Kidney capillary endothelial cell (primary cell): ENCODE data around the gene ZNF618.

ENCODE experiments used
- DNase-seq: peaks from one replicate; pipeline ENCODE4 v3.0.0-alpha.2; 2018; ENCODE audit warnings: low spot score

Gene ZNF618

DNA sequence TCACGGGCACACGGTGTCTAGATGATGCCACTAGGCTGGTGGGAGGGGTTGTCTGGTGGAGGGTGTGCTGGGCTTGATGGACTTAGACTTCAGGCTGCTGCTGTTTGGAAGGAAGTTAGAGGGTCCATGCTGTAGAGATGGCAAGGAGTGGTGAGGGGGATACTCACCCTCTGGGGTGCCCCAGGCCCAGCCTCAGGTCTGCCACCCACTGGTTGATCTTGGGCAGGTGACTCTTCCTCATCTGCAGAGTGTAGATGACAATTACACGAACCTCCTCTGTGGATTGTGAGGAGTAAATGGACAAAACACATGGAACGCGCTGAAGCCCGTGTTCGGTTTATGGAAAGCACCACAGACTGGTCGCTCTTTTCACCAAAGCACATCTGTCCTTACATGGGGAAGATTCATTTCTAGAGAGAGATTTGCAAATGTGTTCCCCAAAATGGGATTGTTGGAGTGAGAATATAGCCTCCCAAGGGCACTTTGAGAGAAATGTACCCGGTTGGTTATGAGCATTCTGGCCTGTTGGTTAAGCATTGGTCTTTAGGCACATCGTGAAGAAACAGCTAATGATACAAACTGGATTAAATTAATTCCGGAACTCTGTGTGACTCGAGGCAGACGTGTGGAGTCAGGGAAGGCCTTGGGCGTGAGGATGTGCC, 58.2 kb downstream of the ZNF618 start:
- DNase-seq, result no peak

DNA sequence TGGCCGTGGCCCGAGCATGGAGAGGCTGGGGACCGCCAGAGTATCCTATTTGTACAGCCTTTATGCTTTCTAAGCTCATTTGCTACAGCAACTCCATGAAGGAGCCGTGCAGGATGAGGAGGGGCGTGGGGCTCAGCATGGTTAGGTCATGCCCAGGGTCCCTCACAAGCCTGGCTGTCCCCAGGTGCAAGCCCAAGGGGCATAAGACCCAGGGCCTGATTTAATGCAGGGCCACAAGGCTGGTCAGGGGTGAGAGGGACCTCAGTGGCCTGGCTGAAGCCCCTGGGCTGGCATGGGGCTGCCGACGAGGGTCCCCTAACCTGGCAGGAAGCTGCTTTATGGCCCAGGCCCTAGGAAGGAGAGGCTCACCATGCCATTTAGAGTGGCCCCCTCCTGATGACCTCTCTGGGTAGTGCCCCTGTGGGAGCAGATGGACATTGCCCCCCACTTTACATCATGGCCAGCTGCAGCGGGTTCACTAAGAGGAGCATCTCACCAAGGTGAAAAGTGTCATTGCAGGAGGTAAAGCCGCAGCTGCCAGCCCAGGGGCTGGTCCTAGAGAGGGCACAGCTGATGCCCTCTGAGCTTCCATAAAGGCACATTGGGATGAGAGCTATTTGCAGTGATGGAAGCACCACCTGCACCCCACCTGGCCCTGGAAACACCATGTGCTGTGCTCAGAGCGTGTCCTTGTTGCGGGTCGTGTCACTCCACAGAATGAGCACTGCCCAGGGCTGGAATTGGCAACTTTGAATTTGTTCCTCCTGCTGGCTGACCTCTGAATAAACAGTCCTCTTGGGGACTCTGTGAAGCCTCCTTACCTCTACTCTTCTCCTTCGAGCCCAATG, 58.9 kb downstream of the ZNF618 start:
- DNase-seq, result no peak

- no peak for DNase-seq
These were observed 59.7 kb downstream of the ZNF618 start for GRCh38 chr9:113935677-113936380.

- DNase-seq, result no peak
These were observed 64.0 kb downstream of the ZNF618 start for GRCh38 chr9:113940077-113940476.

GRCh38 chr9:113941056-113941455, 64.9 kb downstream of the ZNF618 start:
- no peak for DNase-seq

DNA sequence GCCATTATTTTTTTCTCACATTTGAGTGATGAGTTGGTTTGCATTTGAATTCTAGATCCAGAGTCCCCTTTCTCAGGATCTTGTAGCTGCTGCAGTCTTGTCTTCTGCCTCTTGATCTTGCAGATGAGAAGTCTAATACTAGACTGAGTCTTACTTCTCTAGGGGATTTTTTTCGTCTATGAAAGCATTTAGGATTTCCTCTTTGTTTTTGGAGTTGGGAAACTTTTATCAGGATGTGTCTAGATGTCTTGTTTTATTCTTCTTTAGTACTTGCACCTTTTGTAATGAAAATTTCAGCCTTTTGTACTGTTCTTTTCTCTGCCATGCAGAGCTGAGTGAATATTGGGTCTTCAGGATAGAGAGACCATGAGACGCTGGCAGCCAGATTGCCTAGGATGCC, 65.4 kb downstream of the ZNF618 start:
- no peak for DNase-seq

DNA sequence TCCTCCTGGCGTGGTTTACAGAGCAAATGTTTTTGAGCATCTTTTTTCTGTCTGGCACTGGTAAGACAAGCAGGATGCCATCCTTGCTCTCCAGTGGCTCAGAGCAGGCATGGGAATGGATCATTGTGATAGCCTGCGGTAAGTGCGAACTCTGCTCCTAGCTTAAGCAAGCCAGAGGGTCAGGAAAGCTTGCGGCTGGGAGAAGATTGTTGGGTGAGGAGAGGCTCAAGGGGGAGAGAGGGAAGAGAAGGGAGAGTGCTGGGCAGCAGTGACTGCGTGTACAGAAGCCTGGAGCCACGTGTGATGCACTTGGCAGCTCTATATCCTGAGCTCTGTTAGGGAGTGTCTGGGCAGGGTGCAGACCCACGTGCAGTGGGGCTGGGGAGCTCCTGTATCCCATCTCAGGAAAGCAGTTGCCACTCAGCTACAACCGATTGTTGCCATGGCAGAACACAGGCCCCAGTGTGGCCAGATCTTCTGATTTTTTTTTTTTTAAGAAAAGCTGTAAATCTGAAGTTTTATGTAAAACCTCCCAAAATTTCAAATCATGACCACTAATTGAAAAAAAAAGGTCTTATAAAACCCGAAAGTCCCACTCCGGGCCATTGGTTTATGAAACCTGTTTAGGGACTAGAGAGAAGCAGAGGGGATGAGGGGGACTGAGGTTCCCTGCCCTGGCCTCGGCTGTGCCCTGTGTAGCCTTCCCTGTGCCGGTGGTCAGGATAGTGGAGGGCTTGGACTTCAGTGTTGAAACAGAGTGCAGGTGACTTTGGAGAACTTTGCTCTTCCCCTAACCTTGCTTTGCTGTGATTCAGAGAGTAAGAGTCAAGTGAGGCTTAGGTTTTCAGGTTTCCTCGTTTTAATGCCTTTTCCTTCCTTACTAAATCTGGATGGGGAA, 67.3 kb downstream of the ZNF618 start:
- no peak for DNase-seq

GRCh38 chr9:113945784-113946183, 69.7 kb downstream of the ZNF618 start:
- no peak for DNase-seq

GRCh38 chr9:113946496-113947115, 70.5 kb downstream of the ZNF618 start:
- DNase-seq, result no peak

DNA sequence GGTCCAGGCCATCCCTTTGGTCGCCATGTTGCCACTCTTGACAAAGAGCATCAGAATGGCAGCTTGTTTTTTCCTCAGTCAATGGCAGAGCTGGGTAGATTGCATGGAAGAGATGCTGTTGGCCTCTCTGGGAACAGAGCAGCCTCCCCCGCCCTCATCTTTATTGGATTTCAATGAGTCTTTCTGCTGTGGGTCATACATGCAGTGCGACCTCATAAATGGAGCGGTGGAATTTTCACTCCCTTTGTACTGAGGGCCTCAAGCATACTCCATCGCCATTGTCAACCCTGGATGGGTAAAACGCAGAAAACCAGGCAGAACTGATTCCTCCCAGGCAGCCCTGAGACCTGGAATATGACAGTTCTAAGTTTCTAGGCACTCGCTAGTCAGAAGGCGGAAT, 71.8 kb downstream of the ZNF618 start:
- no peak for DNase-seq

GRCh38 chr9:113948891-113949570, 72.9 kb downstream of the ZNF618 start:
- no peak for DNase-seq

GRCh38 chr9:113949571-113950078, 73.5 kb downstream of the ZNF618 start:
- DNase-seq, result no peak

GRCh38 chr9:113950195-113951031, 74.3 kb downstream of the ZNF618 start:
- no peak for DNase-seq

DNA sequence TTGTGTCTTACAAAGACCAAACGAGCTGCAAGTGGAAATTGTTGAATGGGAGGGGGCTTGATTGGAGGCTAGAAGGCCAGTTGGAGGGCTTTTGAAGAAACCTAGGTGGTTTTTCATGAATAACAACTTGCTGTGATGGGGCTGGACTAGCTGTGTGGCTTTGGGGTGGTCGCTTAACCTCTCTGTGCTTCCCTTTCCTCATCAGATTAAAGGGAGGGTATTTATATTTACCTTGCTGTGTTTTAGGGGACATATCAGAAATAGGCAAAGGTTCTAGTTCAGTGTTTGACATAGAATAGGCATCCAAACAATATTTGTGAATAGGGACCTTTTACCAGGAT, 74.9 kb downstream of the ZNF618 start:
- no peak for DNase-seq

DNA sequence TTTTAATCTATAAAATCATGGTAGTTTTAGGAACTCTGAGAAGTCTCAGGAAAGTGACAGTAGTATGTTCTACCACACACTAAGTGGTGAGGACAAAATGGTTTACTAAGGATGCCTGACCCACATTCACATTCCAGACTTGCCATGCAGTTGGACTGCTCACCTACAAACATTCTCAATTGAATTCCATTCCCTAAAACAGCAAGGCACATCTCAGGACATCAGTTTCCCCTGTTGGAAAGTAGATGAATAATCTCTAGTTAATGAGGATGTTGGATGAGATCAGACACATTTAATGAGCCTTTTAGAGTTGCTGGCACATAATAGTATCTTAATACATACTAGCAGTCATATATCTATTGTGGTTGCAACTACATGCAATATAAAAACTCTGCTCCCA, 76.6 kb downstream of the ZNF618 start:
- no peak for DNase-seq

DNA sequence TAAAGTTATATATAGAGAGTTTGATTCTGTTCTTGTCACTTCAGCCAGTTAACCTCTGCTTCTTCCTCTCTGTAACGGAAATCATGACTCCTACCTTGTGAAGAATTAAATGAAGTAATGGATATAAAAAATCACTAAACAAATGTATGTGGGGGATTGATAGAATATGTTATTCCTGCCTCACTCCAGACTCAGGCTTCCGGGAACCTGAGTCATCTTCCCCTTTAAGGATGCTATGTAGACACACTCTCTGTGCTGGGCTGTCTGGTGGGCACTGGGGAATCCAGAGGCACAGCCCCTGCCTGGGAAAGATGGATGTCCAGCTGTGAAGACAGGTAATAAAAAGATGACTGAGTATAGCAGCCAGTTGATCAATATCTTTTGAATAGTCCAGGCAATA, 77.4 kb downstream of the ZNF618 start:
- peak; percentile 97 for DNase-seq

DNA sequence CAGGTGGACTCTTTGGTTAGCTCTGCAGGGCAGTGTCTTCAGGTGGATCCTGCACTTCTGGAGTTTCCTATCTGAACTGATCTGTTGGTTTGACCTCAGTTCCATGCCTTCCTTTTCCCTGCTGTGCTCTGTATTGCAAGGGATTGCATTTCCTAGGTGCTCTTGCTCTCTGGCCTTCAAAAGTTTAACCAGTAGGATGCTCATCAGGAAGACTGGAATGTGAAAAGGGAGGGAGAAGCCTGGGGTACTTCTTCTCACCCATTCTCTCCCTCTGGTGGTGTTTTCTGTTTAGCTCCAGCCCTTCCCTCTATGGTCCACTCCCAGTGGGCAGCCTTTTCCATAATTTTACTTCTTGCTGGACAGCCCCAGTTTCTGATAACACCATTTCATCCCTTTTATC, 78.5 kb downstream of the ZNF618 start:
- no peak for DNase-seq

DNA sequence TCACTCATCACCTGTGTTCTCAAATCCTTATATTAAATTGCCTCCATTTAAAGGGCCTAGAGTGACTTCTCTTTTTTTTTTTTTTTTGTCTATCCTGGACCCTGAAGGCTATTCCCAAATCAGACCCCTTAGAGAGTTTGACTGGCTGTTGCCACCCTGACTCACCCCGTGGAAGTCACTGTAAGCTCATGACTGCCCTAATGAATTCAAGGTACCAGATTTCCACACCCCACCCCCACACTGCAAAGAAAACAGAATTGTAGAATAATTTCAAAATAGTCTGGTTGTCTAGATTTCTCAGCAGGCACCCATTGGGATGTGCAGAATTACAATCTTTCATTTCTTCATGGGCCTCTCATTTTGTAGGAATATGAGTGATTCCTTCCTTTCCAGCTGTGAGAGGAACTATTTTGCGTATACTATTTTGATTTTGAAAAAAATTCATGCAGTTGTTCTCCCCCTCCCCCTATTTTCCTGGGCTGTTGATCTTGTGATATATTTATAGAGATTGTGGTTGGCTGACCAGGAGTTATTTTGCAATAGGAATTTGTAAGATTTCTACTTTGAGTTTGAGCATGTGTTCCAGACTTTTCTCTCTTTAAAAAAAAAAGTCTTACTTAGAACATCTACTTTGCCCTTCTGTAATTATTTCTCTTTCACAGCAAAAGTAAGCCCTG, 79.1 kb downstream of the ZNF618 start:
- DNase-seq, result peak; percentile 50

- DNase-seq, result peak; percentile 6
These were observed 80.8 kb downstream of the ZNF618 start for GRCh38 chr9:113956901-113957300.
